Activated CD8-positive, alpha-beta T cell treated with anti-CD3 and anti-CD28 coated beads for 36 hours (primary cell): Measurements from ENCODE around the gene COG8. TPM values are rescaled to one million over a fixed set of nuclear protein-coding genes. Genes with fewer than 3 reads are reported as not detected.

Experiments
- ATAC-seq: fragments of 200-7000 bp; cut with Tn5 transposase; one replicate; pipeline ENCODE4 v1.10.0; 2021; ENCODE audit warnings: mild to moderate bottlenecking, moderate library complexity
- CTCF ChIA-PET: fragments of 350-600 bp; sonication (Branson Sonifier 250); formaldehyde crosslinking; loops from one replicate; lab custom pipeline; 2021; ENCODE audit warnings: antibody characterized with exemption; lab: Charles Lee
- POLR2A ChIA-PET: fragments of 350-600 bp; sonication (Branson Sonifier 250); formaldehyde crosslinking; loops from one replicate; lab custom pipeline; 2021; ENCODE audit warnings: antibody characterized with exemption; lab: Charles Lee
- DNase-seq: peaks from one replicate; pipeline ENCODE4 v3.0.0-alpha.2; 2020
- H3K27ac Mint-ChIP-seq: one replicate; pipeline ENCODE4 v1.8.0; 2021; ENCODE audit warnings: mild to moderate bottlenecking, mixed read lengths
- H3K27me3 Mint-ChIP-seq: one replicate; pipeline ENCODE4 v1.8.0; 2021; ENCODE audit warnings: mixed read lengths
- H3K36me3 Mint-ChIP-seq: one replicate; pipeline ENCODE4 v1.8.0; 2021; ENCODE audit warnings: low read depth, mixed read lengths
- H3K4me1 Mint-ChIP-seq: one replicate; pipeline ENCODE4 v1.8.0; 2021; ENCODE audit warnings: low read depth, mixed read lengths
- H3K4me3 Mint-ChIP-seq: one replicate; pipeline ENCODE4 v1.8.0; 2021; ENCODE audit warnings: mild to moderate bottlenecking, moderate library complexity, mixed read lengths
- H3K9me3 Mint-ChIP-seq: one replicate; pipeline ENCODE4 v1.8.0; 2021; ENCODE audit warnings: mixed read lengths
- intact Hi-C: fragments of 100-400 bp; cut with micrococcal nuclease; formaldehyde crosslinking; loops from one replicate; pipeline ENCODE4 v1.10.0; 2022
- total RNA-seq, 2 experiments: library from RNA; stranded (reverse); gene quantifications; one replicate each; pipeline ENCODE4 v1.2.3, GENCODE V29; 2021
- TF ChIP-seq, protein P1 (sequence below): fragments of 200-600 bp; IDR thresholded peaks from one replicate; pipeline ENCODE4 v1.8.0; 2022; ENCODE audit warnings: antibody characterized with exemption, mild to moderate bottlenecking

COG8 gene
- total RNA-seq, 2 experiments from 2014 or later = 26.0 to 27.4 TPM

DNA sequence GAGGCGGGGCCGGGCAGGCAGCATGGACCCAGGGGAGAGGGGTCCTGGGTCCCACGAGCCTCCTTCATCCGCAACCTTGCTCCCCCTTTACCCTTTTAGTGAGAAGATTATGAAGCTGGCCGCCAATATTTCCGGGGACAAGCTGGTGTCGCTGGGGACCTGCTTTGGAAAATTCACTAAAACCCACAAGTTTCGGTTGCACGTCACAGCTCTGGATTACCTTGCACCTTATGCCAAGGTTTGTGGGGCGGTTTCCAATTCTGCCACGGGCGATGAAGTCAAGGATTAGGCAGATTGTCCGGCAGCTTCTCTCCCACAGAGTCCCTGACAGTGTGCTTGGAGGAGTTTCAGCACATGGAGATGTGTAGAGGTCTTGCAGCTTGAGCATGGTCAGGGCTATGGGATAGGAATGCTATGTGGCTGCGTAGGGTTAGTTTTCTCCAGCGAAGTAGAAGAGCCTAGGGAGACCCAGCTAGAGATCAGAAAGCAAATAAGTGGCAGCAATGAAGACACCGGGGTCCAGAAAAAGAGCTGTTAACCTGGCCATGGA is 806 bp upstream of the COG8 start:
- Mint-ChIP-seq H3K27me3 (no peaks in the 10 kb centered on the region), H3K36me3 (peaks cover 61% of the 10 kb centered on the region), H3K4me3 (peak overlapping the region; percentile 97), H3K27ac (peak overlapping the region; percentile 99), H3K9me3 (no peaks in the 10 kb centered on the region), H3K4me1 (peaks cover 53% of the 10 kb centered on the region)
- ChIA-PET POLR2A (interaction anchor here (0.6 to 6.9 kb wide), 6 partner anchors 10 to 423 kb away, joined by 3 to 72 read pairs (median 4); partner anchors contain the start of gene PDF), CTCF (interaction anchor here (0.9 to 3.3 kb wide), 6 partner anchors 10 to 415 kb away, joined by 4 to 28 read pairs (median 6); partner anchors contain the start of genes NOB1 and PDF)
- ATAC-seq = peak; percentile 1
- TF ChIP-seq, protein P1, sequence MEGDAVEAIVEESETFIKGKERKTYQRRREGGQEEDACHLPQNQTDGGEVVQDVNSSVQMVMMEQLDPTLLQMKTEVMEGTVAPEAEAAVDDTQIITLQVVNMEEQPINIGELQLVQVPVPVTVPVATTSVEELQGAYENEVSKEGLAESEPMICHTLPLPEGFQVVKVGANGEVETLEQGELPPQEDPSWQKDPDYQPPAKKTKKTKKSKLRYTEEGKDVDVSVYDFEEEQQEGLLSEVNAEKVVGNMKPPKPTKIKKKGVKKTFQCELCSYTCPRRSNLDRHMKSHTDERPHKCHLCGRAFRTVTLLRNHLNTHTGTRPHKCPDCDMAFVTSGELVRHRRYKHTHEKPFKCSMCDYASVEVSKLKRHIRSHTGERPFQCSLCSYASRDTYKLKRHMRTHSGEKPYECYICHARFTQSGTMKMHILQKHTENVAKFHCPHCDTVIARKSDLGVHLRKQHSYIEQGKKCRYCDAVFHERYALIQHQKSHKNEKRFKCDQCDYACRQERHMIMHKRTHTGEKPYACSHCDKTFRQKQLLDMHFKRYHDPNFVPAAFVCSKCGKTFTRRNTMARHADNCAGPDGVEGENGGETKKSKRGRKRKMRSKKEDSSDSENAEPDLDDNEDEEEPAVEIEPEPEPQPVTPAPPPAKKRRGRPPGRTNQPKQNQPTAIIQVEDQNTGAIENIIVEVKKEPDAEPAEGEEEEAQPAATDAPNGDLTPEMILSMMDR = no peak
- peak; percentile 55 for DNase-seq
- intact Hi-C loops = no loop called here

DNA sequence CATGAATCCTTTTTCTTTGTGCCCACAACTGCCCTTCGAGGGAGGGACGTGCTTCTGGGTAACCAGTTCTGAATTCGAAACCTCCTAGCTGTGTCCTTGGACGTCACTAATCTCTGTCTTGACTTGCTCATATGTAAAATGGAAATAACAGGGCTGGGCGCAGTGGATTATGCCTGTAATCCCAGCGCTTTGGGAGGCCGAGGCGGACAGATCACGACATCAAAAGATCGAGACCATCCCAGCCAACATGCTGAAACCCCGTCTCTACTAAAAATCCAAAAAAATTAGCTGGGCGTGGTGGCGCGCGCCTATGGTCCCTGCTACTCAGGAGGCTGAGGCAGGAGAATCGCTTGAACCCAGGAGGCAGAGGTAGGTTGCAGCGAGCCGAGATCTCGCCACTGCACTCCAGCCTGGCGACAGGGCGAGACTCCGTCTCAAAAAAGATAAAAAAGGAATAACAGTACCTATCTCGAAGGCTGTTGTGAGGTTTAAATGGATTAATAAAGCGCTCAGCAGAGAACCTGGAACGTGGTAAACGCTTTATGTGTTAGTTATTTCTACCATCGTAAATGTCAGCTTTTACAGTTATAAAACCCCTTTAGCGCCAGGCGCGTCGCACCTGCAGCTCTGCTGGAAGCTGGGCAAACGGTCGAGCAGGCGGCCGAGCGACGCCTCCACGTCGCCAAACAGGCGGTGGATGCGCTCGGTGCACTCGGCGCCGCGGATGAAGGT is 641 bp downstream of the COG8 start:
- Mint-ChIP-seq H3K27me3 (no peaks in the 10 kb centered on the region), H3K4me3 (peak overlapping the region; percentile 97), H3K27ac (peak overlapping the region; percentile 99), H3K9me3 (no peaks in the 10 kb centered on the region), H3K36me3 (peaks cover 66% of the 10 kb centered on the region), H3K4me1 (peaks cover 54% of the 10 kb centered on the region)
- DNase-seq = no peak
- TF ChIP-seq, protein P1 = no peak
- no peak for ATAC-seq
- intact Hi-C loops = loop anchor here (1.0 kb wide), 1 partner anchor 8 kb away; the partner anchor contains the start of gene PDF
- ChIA-PET CTCF (interaction anchor here (0.7 to 3.3 kb wide), 10 partner anchors 8 to 692 kb away, joined by 3 to 28 read pairs (median 4); partner anchors contain the start of genes NOB1 and PDF), POLR2A (interaction anchor here (1.0 to 6.9 kb wide), 5 partner anchors 9 to 416 kb away, joined by 3 to 72 read pairs (median 3); partner anchors contain the start of gene PDF)

DNA sequence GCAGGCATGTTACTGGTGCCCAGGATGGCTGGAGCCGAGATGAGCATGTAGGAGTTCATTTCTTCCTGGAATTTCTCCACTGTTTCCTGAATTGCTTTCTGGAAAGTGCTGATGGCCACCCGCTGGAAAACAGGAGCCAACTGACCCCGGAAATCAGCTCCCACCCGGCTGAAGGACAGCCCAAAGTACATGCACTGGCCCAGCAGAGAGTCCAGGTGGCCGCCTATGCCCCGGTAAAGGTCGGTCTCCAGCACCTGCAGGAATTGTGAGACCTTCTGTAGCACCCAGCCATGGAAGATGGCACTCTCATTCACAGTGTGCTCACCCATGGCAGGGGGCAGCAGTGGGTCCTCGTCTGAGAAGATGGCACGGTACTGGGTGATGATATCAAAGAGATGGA is 4.7 kb downstream of the COG8 start:
- Mint-ChIP-seq H3K4me3 (no peak overlapping the region), H3K4me1 (peaks cover 34% of the 10 kb centered on the region), H3K9me3 (no peaks in the 10 kb centered on the region), H3K27me3 (no peaks in the 10 kb centered on the region), H3K27ac (no peak overlapping the region), H3K36me3 (peaks cover 50% of the 10 kb centered on the region)
- ChIA-PET CTCF (no interaction called here), POLR2A (interaction anchor here (1.0 kb wide), 1 partner anchor 10 kb away, joined by 3 read pairs; no protein-coding TSS in a partner anchor)
- TF ChIP-seq, protein P1 = no peak
- DNase-seq (no peak), ATAC-seq (no peak)
- intact Hi-C loops = no loop called here

DNA sequence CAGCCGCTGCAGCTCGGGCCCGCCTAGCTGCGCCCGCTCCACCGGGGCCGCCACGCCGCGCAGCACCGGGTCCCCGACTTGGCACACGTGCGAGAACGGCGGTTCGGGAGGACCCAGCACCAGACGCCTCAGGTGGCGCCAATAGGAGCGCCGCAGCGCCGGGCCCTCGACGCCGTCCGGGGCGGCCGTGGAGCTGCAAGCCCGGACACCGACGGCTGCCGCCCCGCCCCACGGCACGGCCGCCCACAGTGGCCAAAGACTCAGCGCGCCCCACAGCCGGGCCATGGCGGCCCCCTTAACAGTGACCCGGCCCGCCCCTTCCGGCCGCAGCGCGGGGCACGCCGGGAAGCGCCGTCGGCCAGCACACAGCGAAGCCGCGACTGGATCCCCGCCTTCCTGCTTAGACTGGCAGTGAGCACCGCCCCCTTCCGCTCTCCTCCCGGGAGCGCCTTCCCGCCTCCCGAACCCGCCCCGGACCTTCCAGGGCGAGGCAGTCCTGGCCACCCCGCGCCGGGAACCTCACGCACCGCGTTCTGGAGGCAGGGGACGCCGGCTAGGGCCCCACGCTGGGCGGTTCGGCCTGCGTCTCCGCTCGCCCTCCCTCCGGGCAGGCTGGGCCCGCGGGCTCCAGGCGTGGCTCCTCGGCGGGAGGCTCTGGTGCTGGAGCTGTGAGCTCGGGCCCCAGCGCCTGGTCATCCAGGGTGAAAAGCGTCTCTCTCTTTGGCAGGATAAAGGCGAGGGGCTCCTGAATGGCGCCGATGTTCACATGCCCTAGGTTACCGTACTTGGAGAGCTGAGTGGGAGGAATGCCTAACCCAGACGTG is 8.9 kb downstream of the COG8 start, which contains the start of gene PDF:
PDF (minus strand) TSS at position 303 of the 824 bp plus-strand sequence; CDS start at position 285, 18 bp downstream.
- TF ChIP-seq, protein P1 = no peak
- Mint-ChIP-seq H3K27me3 (no peaks in the 10 kb centered on the region), H3K27ac (peak within 1 kb of the TSS; percentile 87)

More for the DNA sequence above, 8.9 kb downstream of the COG8 start, which contains the start of gene PDF:
- H3K4me1 Mint-ChIP-seq = peaks cover 40% of the 10 kb centered on the region
- ATAC-seq (peak; percentile 97), DNase-seq (peak; percentile 85)
- H3K36me3 Mint-ChIP-seq = peaks cover 61% of the 10 kb centered on the region
- CTCF ChIA-PET = interaction anchor here (4.4 kb wide), 1 partner anchor 9 kb away, joined by 28 read pairs; the partner anchor contains the start of genes COG8 and NIP7
- intact Hi-C loops = loop anchor here (1.0 kb wide), 1 partner anchor 9 kb away; the partner anchor contains the start of genes COG8 and NIP7
- peak within 1 kb of the TSS; percentile 84 for H3K4me3 Mint-ChIP-seq
- POLR2A ChIA-PET = interaction anchor here (1.0 to 7.2 kb wide), 8 partner anchors 9 to 234 kb away, joined by 3 to 93 read pairs (median 3); partner anchors contain the start of genes COG8 and NIP7
- no peaks in the 10 kb centered on the region for H3K9me3 Mint-ChIP-seq
